HepG2 (cell line): Measurements from ENCODE around the gene SHLD1. TPM values are rescaled to one million over a fixed set of nuclear protein-coding genes. Genes with fewer than 3 reads are reported as not detected.

Experiments
- ARHGAP35 ChIP-seq: sonication (generic); formaldehyde crosslinking; IDR thresholded peaks from 2 replicates; pipeline ENCODE4 v1.9.0; 2022; ENCODE audit warnings: mild to moderate bottlenecking, inconsistent platforms, moderate library complexity, missing genetic modification reagents, borderline replicate concordance
- ELF1 ChIP-seq: sonication (generic); formaldehyde crosslinking; IDR thresholded peaks from 2 replicates; pipeline ENCODE4 v1.4.0; 2020; ENCODE audit warnings: missing genetic modification reagents
- FOXA1 ChIP-seq, 2 experiments: fragments of 450-650 bp in 1 of 2; sonication (generic) in 1 of 2; formaldehyde crosslinking in 1 of 2; IDR thresholded peaks; 2 replicates each; pipeline versions ENCODE4 v1.4.0 to v1.6.1; 2016 to 2020; ENCODE audit warnings: missing genetic modification reagents in 1 of 2
- FOXO1 ChIP-seq: sonication (generic); formaldehyde crosslinking; IDR thresholded peaks from 2 replicates; pipeline ENCODE4 v1.4.0; 2020; ENCODE audit warnings: missing genetic modification reagents
- KLF15 ChIP-seq: sonication (generic); formaldehyde crosslinking; IDR thresholded peaks from 2 replicates; pipeline ENCODE4 v1.8.1; 2023; ENCODE audit warnings: borderline replicate concordance, mild to moderate bottlenecking, inconsistent platforms, missing genetic modification reagents, mixed read lengths
- MLX ChIP-seq: IDR thresholded peaks from 2 replicates; pipeline ENCODE4 v1.6.1; 2016
- NBN ChIP-seq: fragments of 450-650 bp; conservative IDR thresholded peaks from 2 replicates; pipeline ENCODE4 v1.6.1; 2017
- NCOA1 ChIP-seq: sonication (generic); formaldehyde crosslinking; IDR thresholded peaks from 2 replicates; pipeline ENCODE4 v1.9.0; 2021; ENCODE audit warnings: missing genetic modification reagents
- NFATC3 ChIP-seq: sonication (generic); formaldehyde crosslinking; IDR thresholded peaks from 2 replicates; pipeline ENCODE4 v1.5.1; 2020; ENCODE audit warnings: mild to moderate bottlenecking, missing genetic modification reagents
- RARA ChIP-seq: IDR thresholded peaks from 2 replicates; pipeline ENCODE4 v1.6.1; 2016; ENCODE audit warnings: missing genetic modification reagents, missing compliant biosample characterization
- REL ChIP-seq: sonication (generic); formaldehyde crosslinking; conservative IDR thresholded peaks from 2 replicates; pipeline ENCODE4 v1.8.0; 2022; ENCODE audit warnings: mild to moderate bottlenecking, missing genetic modification reagents, moderate library complexity
- SALL2 ChIP-seq: sonication (generic); formaldehyde crosslinking; IDR thresholded peaks from 2 replicates; pipeline ENCODE4 v1.8.1; 2023; ENCODE audit warnings: mild to moderate bottlenecking, missing genetic modification reagents, inconsistent platforms
- SNAPC4 ChIP-seq: sonication (generic); formaldehyde crosslinking; IDR thresholded peaks from 2 replicates; pipeline ENCODE4 v1.4.0; 2020; ENCODE audit warnings: mild to moderate bottlenecking, missing genetic modification reagents
- STAT5B ChIP-seq: sonication (generic); formaldehyde crosslinking; IDR thresholded peaks from 2 replicates; pipeline ENCODE4 v1.4.0; 2020; ENCODE audit warnings: missing genetic modification reagents
- SYNCRIP ChIP-seq: fragments of 200-400 bp; formaldehyde crosslinking; IDR thresholded peaks from 2 replicates; pipeline ENCODE4 v1.6.1; 2018; ENCODE audit warnings: mild to moderate bottlenecking, low read depth, low read length; ENCODE audit not compliant: insufficient read depth
- TRIM24 ChIP-seq: sonication (generic); formaldehyde crosslinking; IDR thresholded peaks from 2 replicates; pipeline ENCODE4 v1.8.0; 2022; ENCODE audit warnings: mild to moderate bottlenecking, missing genetic modification reagents
- U2AF1 ChIP-seq: fragments of 200-400 bp; formaldehyde crosslinking; optimal IDR thresholded peaks from 2 replicates; pipeline ENCODE3; 2017; ENCODE audit warnings: mild to moderate bottlenecking, low read depth, low read length
- ZNF101 ChIP-seq: sonication (generic); formaldehyde crosslinking; IDR thresholded peaks from 2 replicates; pipeline ENCODE4 v1.4.0; 2020; ENCODE audit warnings: mild to moderate bottlenecking, low read depth, missing genetic modification reagents, borderline replicate concordance
- ZNF12 ChIP-seq: sonication (generic); formaldehyde crosslinking; IDR thresholded peaks from 2 replicates; pipeline ENCODE4 v1.5.0; 2020; ENCODE audit warnings: missing genetic modification reagents
- ZNF121 ChIP-seq: sonication (generic); formaldehyde crosslinking; IDR thresholded peaks from 2 replicates; pipeline ENCODE4 v1.5.0; 2020; ENCODE audit warnings: mild to moderate bottlenecking, missing genetic modification reagents
- ZNF138 ChIP-seq: sonication (generic); formaldehyde crosslinking; IDR thresholded peaks from 2 replicates; pipeline ENCODE4 v1.5.0; 2020; ENCODE audit warnings: mild to moderate bottlenecking, low read depth, missing genetic modification reagents
- ZNF614 ChIP-seq: IDR thresholded peaks from 2 replicates; pipeline ENCODE4 v1.6.1; 2018; ENCODE audit warnings: missing biosample characterization, missing genetic modification reagents, inconsistent platforms, borderline replicate concordance
- polyA plus RNA-seq, 8 experiments: library from polyadenylated mRNA; depleted of rRNA in 3 of 8; stranded (reverse) in 7 of 8; unstranded in 1 of 8; fragments of >200 nt; fragmentation: Illumina TruSeq in 4 of 8; extraction: Trizol in 4 of 8; gene quantifications; 2 replicates each; pipeline versions ENCODE4 v1.2.1 to v1.2.3, GENCODE V29; 2011 to 2016; ENCODE audit warnings: low read depth in 4 of 8, missing spikeins in 1 of 8, mixed read lengths in 1 of 8; ENCODE audit not compliant: insufficient read depth in 1 of 8
- total RNA-seq, 5 experiments: library from RNA; depleted of rRNA; stranded (reverse); fragments of >200 nt; fragmentation: Illumina TruSeq; extraction: Trizol; gene quantifications; 2 replicates each; pipeline ENCODE4 v1.2.3, GENCODE V29; 2016; ENCODE audit warnings: low read depth in 1 of 5
- TF ChIP-seq, protein P1 (sequence below): IDR thresholded peaks from 2 replicates; pipeline ENCODE4 v1.6.1; 2012; ENCODE audit warnings: inconsistent platforms
- TF ChIP-seq, protein P2 (sequence below): sonication (generic); formaldehyde crosslinking; IDR thresholded peaks from 2 replicates; pipeline ENCODE4 v1.5.0; 2020; ENCODE audit warnings: missing genetic modification reagents

The SHLD1 gene
- total and polyA plus RNA-seq, 2 of the 13 experiments (the other 11 are each of a cell fraction or from before 2014, with no cell fraction given), result 8.9 to 10.0 TPM

DNA sequence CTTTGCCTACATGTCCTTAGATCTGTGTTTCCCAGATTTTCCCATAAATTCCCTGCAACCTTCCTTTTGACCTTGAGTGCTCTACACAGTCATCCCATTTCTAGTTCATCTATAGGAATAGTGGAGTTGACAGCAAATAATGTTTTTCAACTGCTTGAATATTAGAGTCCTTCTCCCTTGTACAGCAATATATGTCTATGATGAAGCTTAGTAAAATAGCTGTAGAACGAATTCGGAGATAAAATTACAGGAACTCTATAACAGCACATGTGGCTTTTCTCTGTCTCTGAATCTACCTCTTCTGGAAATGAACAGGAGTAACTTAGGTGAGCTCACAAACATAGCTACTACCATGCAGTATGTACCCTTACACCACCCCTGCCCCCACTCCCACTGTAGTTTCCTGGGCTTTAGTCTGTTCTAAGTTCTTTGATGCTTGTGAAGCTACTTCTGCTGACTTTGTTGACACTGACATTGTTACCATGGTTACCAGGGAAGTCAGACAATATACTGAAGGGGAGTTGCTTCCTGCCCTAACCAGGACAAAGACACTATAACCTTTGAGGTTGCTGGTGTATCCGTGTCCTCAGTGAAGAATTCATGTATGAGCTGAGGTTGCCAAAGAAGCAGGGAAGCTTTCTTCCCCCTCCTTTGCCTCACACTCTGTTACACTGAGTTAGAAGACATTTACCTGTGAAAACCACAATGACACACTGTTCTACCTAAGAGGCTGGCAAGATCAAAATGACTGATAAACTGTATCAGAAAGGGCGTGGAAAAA lies 35.8 kb upstream of the SHLD1 start (continued):
- TF ChIP-seq RARA (CRISPR knock-in tag), result peak; percentile 81
- no peak for TF ChIP-seq NFATC3 (CRISPR knock-in tag)
- no peak for TF ChIP-seq STAT5B (CRISPR knock-in tag)
- TF ChIP-seq ZNF101, result no peak
- no peak for TF ChIP-seq KLF15 (CRISPR knock-in tag)
- TF ChIP-seq NCOA1, result no peak
- TF ChIP-seq FOXO1 (CRISPR knock-in tag), result peak; percentile 71
- no peak for TF ChIP-seq SALL2 (CRISPR knock-in tag)
- no peak for TF ChIP-seq TRIM24 (CRISPR knock-in tag)
- TF ChIP-seq U2AF1, result no peak
- peak; percentile 17; the same call in 1 of the 2 replicates for TF ChIP-seq ELF1 (CRISPR knock-in tag)
- peak; percentile 56; the same call in 1 of the 2 replicates for TF ChIP-seq ZNF12
- TF ChIP-seq SYNCRIP, result no peak
- peak; percentile 55; the same call in 1 of the 2 replicates for TF ChIP-seq MLX (CRISPR knock-in tag)
- no peak for TF ChIP-seq ARHGAP35 (CRISPR knock-in tag)
- no peak for TF ChIP-seq NBN
- no peak for TF ChIP-seq ZNF138 (CRISPR knock-in tag)
- TF ChIP-seq FOXA1 (IDR thresholded peaks at IDR 0.05), result 0 out of 2 replicates have a peak, but pooled peaks have one; percentile 25
- peak; percentile 89 for TF ChIP-seq FOXA1 (CRISPR knock-in tag; IDR thresholded peaks at IDR 0.05)
- TF ChIP-seq REL (CRISPR knock-in tag), result no peak
- no peak for TF ChIP-seq SNAPC4 (CRISPR knock-in tag)
- TF ChIP-seq, protein P1, sequence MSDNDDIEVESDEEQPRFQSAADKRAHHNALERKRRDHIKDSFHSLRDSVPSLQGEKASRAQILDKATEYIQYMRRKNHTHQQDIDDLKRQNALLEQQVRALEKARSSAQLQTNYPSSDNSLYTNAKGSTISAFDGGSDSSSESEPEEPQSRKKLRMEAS, result 0 out of 2 replicates have a peak, but pooled peaks have one; percentile 25
- TF ChIP-seq ZNF614 (CRISPR knock-in tag), result peak; percentile 79; the same call in 1 of the 2 replicates
- TF ChIP-seq, protein P2, sequence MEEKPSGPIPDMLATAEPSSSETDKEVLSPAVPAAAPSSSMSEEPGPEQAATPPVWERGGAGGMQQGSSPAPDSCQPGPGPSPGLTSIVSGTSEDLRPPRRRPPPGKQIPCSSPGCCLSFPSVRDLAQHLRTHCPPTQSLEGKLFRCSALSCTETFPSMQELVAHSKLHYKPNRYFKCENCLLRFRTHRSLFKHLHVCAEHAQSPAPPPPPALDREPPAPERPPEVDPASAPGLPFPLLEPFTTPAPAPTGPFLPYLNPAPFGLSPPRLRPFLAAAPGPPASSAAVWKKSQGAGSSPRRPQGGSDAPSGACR (CRISPR knock-in tag), result no peak
- no peak for TF ChIP-seq ZNF121 (CRISPR knock-in tag)
